ENCODE measurements around the gene B3GALT6. TPM values are rescaled to one million over a fixed set of nuclear protein-coding genes. Genes with fewer than 3 reads are reported as not detected.

The B3GALT6 gene
- total RNA-seq, 1 experiment from 2014 or later, result 20.0 TPM

DNA sequence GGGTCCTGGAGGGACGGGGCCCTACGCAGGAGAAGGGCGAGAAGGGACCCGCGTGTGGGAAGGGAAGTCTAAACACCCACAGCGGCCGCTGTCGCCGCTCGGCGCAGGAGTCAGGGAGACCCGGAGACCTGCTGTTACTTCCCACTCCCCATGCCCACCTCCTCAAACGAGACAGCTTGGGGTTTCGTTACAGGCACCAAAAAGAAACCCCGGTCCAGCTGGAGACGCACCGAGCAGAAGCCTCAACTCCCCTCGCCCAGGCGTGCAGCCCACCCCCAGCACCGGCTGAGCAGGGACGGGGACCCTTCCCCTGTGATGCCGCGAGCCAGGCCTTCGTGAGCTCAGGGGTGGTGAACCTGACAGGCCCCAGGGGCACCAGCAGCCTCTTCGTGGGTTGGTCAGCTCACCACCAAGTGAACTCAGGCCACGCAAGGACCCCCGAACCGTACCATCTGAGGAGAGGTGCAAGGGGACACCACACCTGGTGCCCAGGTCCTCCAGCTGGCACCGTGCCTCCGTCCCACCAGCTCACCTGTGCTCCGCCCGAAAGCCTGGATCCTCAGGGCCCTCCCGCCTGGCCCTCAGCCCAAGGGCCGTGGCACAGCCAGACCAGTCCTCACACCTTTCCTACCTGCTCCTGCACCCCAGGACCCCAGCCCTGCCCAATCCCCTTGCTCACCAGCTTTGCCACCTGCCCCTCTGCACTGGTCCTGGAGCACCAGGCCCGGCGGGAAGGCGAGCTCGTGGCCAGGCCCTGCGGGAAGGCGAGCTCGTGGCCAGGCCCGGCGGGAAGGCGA lies 5.3 kb upstream of the B3GALT6 start:
- ATAC-seq (no peak), DNase-seq (ENCODE audit: low spot score) (no peak)
- H3K9me3 Mint-ChIP-seq, result no peaks in the 10 kb centered on the region
- no peaks in the 10 kb centered on the region for H3K27me3 Mint-ChIP-seq (ENCODE audit: low read depth)
- H3K27ac Mint-ChIP-seq, result no peak overlapping the region
- TF ChIP-seq, protein P1, sequence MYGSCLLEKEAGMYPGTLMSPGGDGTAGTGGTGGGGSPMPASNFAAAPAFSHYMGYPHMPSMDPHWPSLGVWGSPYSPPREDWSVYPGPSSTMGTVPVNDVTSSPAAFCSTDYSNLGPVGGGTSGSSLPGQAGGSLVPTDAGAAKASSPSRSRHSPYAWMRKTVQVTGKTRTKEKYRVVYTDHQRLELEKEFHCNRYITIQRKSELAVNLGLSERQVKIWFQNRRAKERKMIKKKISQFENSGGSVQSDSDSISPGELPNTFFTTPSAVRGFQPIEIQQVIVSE (CRISPR knock-in tag; IDR thresholded peaks at IDR 0.05; ENCODE audit: borderline replicate concordance), result no peak
- TF ChIP-seq ZBTB21 (CRISPR knock-in tag; IDR thresholded peaks at IDR 0.05; ENCODE audit: borderline replicate concordance) (no peak), SP1 (CRISPR knock-in tag; conservative IDR thresholded peaks at IDR 0.05) (no peak), ZNF396 (CRISPR knock-in tag; IDR thresholded peaks at IDR 0.05; ENCODE audit: borderline replicate concordance) (no peak), CBFB (CRISPR knock-in tag; IDR thresholded peaks at IDR 0.05; ENCODE audit: low read depth) (no peak), FOXP1 (CRISPR knock-in tag; IDR thresholded peaks at IDR 0.05; ENCODE audit: borderline replicate concordance) (no peak), GABPB1 (CRISPR knock-in tag; IDR thresholded peaks at IDR 0.05) (no peak), OVOL2 (CRISPR knock-in tag; IDR thresholded peaks at IDR 0.05; ENCODE audit: borderline replicate concordance) (no peak), NFYB (CRISPR knock-in tag; conservative IDR thresholded peaks at IDR 0.05; ENCODE audit: low read depth) (no peak), ZNF671 (CRISPR knock-in tag; IDR thresholded peaks at IDR 0.05) (no peak), TCF7 (CRISPR knock-in tag; IDR thresholded peaks at IDR 0.05; ENCODE audit: low read depth) (no peak), SMAD4 (CRISPR knock-in tag; IDR thresholded peaks at IDR 0.05) (no peak), NR2C2 (CRISPR knock-in tag; IDR thresholded peaks at IDR 0.05) (no peak)
- TF ChIP-seq, protein P2, sequence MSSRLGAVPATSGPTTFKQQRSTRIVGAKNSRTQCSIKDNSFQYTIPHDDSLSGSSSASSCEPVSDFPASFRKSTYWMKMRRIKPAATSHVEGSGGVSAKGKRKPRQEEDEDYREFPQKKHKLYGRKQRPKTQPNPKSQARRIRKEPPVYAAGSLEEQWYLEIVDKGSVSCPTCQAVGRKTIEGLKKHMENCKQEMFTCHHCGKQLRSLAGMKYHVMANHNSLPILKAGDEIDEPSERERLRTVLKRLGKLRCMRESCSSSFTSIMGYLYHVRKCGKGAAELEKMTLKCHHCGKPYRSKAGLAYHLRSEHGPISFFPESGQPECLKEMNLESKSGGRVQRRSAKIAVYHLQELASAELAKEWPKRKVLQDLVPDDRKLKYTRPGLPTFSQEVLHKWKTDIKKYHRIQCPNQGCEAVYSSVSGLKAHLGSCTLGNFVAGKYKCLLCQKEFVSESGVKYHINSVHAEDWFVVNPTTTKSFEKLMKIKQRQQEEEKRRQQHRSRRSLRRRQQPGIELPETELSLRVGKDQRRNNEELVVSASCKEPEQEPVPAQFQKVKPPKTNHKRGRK (CRISPR knock-in tag; IDR thresholded peaks at IDR 0.05; ENCODE audit: borderline replicate concordance), result no peak
- TF ChIP-seq, protein P3, sequence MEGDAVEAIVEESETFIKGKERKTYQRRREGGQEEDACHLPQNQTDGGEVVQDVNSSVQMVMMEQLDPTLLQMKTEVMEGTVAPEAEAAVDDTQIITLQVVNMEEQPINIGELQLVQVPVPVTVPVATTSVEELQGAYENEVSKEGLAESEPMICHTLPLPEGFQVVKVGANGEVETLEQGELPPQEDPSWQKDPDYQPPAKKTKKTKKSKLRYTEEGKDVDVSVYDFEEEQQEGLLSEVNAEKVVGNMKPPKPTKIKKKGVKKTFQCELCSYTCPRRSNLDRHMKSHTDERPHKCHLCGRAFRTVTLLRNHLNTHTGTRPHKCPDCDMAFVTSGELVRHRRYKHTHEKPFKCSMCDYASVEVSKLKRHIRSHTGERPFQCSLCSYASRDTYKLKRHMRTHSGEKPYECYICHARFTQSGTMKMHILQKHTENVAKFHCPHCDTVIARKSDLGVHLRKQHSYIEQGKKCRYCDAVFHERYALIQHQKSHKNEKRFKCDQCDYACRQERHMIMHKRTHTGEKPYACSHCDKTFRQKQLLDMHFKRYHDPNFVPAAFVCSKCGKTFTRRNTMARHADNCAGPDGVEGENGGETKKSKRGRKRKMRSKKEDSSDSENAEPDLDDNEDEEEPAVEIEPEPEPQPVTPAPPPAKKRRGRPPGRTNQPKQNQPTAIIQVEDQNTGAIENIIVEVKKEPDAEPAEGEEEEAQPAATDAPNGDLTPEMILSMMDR (IDR thresholded peaks at IDR 0.05), result no peak
- TF ChIP-seq, protein P4, sequence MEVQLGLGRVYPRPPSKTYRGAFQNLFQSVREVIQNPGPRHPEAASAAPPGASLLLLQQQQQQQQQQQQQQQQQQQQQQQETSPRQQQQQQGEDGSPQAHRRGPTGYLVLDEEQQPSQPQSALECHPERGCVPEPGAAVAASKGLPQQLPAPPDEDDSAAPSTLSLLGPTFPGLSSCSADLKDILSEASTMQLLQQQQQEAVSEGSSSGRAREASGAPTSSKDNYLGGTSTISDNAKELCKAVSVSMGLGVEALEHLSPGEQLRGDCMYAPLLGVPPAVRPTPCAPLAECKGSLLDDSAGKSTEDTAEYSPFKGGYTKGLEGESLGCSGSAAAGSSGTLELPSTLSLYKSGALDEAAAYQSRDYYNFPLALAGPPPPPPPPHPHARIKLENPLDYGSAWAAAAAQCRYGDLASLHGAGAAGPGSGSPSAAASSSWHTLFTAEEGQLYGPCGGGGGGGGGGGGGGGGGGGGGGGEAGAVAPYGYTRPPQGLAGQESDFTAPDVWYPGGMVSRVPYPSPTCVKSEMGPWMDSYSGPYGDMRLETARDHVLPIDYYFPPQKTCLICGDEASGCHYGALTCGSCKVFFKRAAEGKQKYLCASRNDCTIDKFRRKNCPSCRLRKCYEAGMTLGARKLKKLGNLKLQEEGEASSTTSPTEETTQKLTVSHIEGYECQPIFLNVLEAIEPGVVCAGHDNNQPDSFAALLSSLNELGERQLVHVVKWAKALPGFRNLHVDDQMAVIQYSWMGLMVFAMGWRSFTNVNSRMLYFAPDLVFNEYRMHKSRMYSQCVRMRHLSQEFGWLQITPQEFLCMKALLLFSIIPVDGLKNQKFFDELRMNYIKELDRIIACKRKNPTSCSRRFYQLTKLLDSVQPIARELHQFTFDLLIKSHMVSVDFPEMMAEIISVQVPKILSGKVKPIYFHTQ (CRISPR knock-in tag; IDR thresholded peaks at IDR 0.05), result no peak
- TF ChIP-seq, protein P5, sequence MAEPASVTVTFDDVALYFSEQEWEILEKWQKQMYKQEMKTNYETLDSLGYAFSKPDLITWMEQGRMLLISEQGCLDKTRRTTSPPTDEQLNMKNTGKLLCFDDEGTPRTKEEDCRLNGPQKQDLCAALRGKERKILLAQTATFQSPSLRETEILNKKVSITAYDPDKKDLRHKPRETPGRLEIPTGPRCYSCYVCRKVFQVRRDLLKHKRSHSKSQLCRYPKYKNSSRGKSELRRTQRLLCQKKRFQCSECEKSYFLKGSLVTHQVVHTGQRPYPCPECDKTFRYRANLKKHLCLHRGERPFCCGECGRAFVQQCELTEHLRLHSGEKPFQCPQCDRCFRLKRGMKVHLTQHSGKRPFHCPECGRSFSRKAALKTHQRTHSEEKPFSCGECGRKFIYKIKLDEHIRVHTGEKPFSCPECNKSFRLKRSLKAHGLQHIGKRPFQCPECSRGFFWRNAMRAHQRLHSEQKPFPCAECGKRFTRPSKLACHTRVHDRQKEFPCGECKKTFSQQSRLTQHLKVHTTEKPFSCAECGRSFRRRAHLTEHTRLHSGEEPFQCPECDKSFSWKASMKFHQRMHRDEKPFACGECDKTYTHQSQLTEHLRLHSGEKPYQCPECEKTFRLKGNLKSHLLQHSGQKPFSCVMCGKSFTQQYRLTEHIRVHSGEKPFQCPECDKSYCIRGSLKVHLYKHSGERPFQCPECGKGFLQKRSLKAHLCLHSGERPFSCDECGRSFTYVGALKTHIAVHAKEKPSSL (CRISPR knock-in tag; conservative IDR thresholded peaks at IDR 0.05), result no peak
- CTCF ChIA-PET, result no interaction called here
- peaks cover 22% of the 10 kb centered on the region for H3K36me3 Mint-ChIP-seq
- H3K4me1 Mint-ChIP-seq, result peaks cover 7% of the 10 kb centered on the region
- POLR2A ChIA-PET, result no interaction called here
- H3K4me3 Mint-ChIP-seq, result no peak overlapping the region

All from WTC11 (cell line).